IgD-negative memory B cell (primary cell): ENCODE results near the gene C11orf54. TPM values are rescaled to one million over a fixed set of nuclear protein-coding genes. Genes with fewer than 3 reads are reported as not detected.

ENCODE experiments used
- H3K27ac Mint-ChIP-seq, 3 donors: one replicate each; pipeline ENCODE4 v1.8.0; 2020 to 2022; ENCODE audit warnings: mild to moderate bottlenecking in 3 of 3, mixed read lengths in 3 of 3, moderate library complexity in 1 of 3
- H3K27me3 Mint-ChIP-seq: one replicate; pipeline ENCODE4 v1.8.0; 2021; ENCODE audit warnings: mixed read lengths
- H3K36me3 Mint-ChIP-seq: one replicate; pipeline ENCODE4 v1.8.0; 2020; ENCODE audit warnings: mild to moderate bottlenecking, mixed read lengths
- H3K4me1 Mint-ChIP-seq, 3 donors: one replicate each; pipeline ENCODE4 v1.8.0; 2020 to 2022; ENCODE audit warnings: mixed read lengths in 3 of 3, mild to moderate bottlenecking in 1 of 3
- H3K4me3 Mint-ChIP-seq, 4 donors: one replicate each; pipeline ENCODE4 v1.8.0; 2020 to 2022; ENCODE audit warnings: mild to moderate bottlenecking in 4 of 4, mixed read lengths in 4 of 4, moderate library complexity in 3 of 4
- H3K9me3 Mint-ChIP-seq, 3 donors: one replicate each; pipeline ENCODE4 v1.8.0; 2020 to 2021; ENCODE audit warnings: mixed read lengths in 3 of 3, mild to moderate bottlenecking in 1 of 3
- polyA plus RNA-seq: library from polyadenylated mRNA; unstranded; fragments of 300-500 nt; fragmentation: Illumina TruSeq; gene quantifications from one replicate; pipeline ENCODE4 v1.2.3, GENCODE V29; 2021

C11orf54 gene
- polyA plus RNA-seq, 1 donor from 2014 or later: 17.7 TPM

- Mint-ChIP-seq H3K4me1 (no peaks in the 10 kb centered on the region), H3K36me3 (peaks cover 5% of the 10 kb centered on the region), H3K27me3 (no peaks in the 10 kb centered on the region), H3K9me3 (no peaks in the 10 kb centered on the region), H3K4me3 (no peak overlapping the region), H3K27ac (no peak overlapping the region)
Measured at GRCh38 chr11:93804879-93805278, 63.4 kb downstream of the C11orf54 start.

- H3K27me3 Mint-ChIP-seq: no peaks in the 10 kb centered on the region
- H3K4me1 Mint-ChIP-seq: no peaks in the 10 kb centered on the region
- H3K27ac Mint-ChIP-seq: no peak overlapping the region
- no peak overlapping the region for H3K4me3 Mint-ChIP-seq
- no peaks in the 10 kb centered on the region for H3K9me3 Mint-ChIP-seq
- peaks cover 5% of the 10 kb centered on the region for H3K36me3 Mint-ChIP-seq
Measured at GRCh38 chr11:93807980-93808379, 66.5 kb downstream of the C11orf54 start.

- Mint-ChIP-seq H3K27me3 (no peaks in the 10 kb centered on the region), H3K36me3 (peaks cover 2% of the 10 kb centered on the region), H3K27ac (no peak overlapping the region), H3K4me1 (peaks cover 0 to 3% (median 0%) of the 10 kb centered on the region in 3 donors), H3K9me3 (no peaks in the 10 kb centered on the region), H3K4me3 (no peak overlapping the region)
Measured at GRCh38 chr11:93813974-93814373, 72.5 kb downstream of the C11orf54 start.

Other genes with a start within 250 kb of the C11orf54 start
- gene SMCO4, start 198.3 kb upstream of the C11orf54 start, polyA plus RNA-seq: 8.0 TPM
- 2.8 TPM for gene CEP295, start 80.0 kb upstream of the C11orf54 start, polyA plus RNA-seq
- 33.4 TPM for gene TAF1D, start 177 bp upstream of the C11orf54 start, polyA plus RNA-seq
- gene MED17, start 42.6 kb downstream of the C11orf54 start, polyA plus RNA-seq: 25.8 TPM
- 0.06 TPM for gene VSTM5, start 108.9 kb downstream of the C11orf54 start, polyA plus RNA-seq